Raji (cell line): ENCODE results near the gene TRAF5.

Source experiments
- POLR2A ChIP-seq: IDR thresholded peaks from 2 replicates; pipeline ENCODE4 v1.6.1; 2011; ENCODE audit warnings: low read depth, low read length, control low read depth; ENCODE audit not compliant: insufficient read depth

The TRAF5 gene

DNA sequence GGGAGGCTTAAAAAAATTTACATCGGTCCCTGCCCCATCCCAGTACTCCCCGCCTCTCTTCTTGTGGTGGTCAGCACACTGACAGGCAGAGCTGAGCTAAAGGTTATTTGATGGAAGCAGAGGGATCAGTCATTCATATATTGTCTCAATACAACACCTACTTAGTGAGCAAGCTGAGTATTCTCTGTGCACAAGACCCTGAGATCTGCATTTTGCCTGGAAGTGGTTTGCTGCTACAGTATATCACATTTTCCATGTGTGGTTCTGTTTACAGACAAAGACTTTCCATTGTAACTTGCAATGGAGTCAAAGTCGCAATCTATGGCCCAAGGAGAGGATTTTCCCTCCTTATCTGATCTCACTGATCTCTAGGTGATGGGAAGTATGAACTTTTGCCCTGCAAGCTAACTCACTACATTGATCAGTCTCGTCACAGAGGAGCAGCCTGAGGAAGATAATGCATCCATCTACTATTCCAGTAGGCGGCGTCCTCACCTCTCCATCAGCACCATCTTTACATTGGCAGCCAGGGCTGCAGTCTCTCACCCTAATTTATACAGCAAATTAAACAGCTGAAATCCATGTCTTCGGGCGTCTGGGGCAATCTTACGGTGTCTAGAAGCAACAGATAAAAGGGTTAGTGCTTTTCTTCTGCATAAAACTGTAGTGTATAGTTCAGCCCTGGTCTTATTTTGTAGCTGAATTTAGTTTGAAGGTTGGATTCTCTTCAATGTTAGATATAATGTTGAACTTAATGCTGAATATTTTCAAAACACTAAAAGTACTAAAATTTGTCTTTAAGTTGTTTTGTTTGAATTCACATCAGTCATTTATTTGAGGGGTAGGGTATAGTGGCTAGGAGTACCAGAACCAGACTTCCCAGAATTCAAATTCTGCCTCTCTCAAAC, 3.2 kb upstream of the TRAF5 start:
- TF ChIP-seq POLR2A: no peak

DNA sequence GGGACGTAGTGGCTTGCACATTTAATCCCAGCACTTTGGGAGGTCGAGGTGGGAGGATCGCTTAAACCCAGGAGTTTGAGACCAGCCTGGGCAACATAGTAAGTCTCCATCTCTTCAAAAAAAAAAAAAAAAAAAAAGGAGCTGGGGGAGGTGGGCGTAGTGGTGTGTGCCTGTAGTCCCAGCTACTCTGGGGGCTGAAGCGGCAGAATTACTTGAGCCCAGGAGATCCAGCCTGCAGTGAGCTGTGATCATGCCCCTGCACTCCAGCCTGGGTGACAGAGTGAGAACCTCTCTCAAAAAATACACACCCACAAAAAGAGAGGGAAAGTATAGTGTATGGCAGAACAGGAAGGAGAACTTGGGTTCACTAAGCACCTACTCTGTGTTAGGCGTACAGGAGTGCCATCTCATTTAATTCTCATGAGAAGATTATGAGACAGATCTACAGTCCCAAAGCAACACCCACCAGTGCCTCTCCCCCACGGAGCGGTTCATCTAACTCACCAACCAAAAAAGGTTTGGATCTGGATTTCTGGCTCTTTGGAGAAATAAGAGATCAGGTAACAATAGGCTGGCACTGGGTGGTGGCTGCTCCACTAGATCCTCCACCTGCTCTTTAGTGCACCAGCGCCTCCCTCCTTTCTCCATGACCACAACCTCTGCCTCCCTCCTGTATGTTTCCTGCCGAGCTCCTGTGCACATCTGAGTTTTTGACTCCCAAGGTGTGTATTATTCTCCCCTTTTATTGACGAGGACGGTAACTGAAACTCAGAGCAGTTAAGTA, 1.4 kb upstream of the TRAF5 start:
- TF ChIP-seq POLR2A: no peak

DNA sequence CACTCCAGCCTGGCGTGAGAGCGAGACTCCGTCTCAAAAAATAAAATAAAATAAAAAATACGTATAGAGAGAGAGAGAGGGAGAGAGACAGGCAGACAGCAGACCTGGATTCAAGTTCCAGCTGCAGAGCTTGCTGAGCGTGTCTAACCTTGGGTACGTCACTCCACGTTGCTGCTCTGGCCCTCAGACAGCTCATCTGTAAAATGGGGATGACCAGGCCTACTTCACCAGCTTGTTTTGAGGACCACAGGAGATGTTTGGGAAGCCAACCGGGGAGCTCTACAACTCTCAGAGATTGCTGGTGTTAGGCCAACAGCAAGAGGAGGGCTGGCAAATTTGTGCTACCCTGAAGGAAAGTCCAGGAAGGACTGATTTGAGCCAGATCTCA, 499 bp upstream of the TRAF5 start:
- no peak for TF ChIP-seq POLR2A

DNA sequence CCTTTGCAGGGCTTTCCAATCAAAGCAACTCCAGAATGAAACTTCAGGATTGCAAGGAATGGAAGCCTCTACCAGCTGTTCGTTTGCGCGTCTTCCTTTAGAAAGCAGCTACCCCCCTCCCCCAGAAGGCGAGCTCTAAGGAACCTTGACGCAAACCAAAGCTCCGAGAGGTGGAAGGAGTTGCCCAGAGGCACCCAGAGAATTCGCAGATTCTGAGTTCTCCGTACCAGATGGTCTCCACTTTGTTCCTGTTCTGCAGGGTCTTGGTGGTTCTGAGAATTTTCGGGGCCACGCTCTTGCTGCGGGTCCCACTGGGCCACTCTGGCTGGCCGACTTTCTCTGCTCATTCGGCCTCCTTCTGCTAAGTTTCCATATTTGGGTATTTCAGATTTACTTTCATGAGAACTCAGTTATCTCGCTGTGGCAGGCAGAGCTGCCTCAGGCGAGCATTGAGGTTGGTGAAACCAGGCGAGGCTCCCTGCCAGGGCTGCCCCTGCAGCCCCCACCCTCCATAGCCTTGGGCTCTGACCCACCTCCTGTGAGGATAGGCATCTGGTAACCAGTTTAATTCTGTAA, 801 bp downstream of the TRAF5 start:
- peak; percentile 25; the same call in 1 of the 2 replicates for TF ChIP-seq POLR2A

DNA sequence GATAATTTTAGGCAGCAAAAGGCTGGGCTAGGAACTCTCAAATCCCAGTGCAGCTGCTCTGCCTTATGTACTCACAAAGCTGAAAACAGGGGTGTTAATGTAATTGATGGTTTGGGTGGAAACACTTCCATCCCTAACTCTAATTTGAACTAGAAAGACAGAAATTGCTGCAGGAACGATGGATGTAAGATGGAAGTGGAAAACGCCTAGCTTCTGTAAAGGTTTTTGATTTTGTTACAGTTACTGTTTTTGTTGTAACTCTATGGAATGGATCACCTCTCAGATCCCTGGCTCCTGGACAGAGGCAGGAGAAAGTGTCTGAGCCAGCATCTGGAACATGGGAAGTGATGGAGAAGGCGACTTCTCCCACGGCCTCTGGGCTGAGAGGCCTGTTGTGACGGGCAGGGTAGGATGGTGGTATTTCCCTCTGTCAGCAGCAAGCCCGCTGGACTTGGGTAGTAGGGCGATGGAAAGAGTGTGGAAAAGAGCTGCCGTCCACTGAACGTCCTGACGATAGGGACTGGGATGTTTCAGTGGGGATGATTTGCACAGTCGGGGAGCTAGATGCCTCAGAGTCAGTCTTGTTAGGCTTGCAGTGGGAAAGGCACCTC, 1.6 kb downstream of the TRAF5 start:
- TF ChIP-seq POLR2A: no peak

DNA sequence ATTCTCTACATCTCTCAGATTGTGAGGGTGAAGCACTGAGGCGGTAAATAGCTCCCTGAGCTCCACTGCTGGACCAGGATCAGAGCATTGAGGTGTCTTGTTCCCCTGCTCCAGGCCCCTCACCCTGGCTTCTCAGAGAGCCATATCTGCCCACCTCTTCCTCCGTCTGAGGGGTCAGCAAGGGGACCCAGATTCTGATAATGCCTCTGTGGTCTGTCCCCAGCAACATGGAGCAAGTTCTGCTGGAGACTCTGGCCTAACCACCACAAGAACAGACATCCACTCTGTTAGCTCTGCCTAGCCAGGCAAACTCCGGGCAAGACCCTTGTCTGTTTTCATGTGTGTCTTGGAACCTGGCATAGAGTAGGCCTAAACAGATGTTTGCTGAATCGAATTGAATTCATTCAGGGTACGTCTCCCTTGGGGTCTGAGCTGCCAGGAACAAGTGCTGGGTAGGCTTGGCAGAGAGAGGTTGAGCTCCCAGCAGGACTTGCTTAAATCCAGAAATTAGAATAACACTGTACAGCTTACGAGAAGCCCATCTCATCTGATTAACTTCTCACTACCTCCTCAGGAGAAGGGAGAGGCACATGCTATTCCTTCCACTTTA, 2.3 kb downstream of the TRAF5 start:
- no peak for TF ChIP-seq POLR2A

DNA sequence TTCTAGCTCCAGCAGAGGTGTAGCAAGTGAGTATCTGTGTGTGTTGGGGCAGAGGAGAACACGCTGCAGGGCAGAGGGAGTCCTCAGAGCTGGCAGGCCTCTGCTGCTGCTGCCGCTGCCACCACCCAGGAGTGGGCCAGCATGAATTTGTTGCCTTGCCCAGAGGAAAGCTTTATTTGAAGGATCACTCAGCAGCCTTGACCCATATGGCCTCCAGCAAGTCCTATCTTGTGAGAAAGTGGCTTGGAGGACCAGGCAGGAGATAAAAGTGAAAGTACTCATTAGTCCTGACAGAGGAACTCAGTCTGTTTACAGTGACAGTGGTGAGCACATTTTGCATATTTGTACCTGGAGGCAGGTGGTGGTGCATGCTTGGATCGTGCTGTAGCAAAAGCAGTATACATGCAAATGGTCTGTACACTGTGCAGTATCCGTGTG, 3.1 kb downstream of the TRAF5 start:
- TF ChIP-seq POLR2A: peak; percentile 57

DNA sequence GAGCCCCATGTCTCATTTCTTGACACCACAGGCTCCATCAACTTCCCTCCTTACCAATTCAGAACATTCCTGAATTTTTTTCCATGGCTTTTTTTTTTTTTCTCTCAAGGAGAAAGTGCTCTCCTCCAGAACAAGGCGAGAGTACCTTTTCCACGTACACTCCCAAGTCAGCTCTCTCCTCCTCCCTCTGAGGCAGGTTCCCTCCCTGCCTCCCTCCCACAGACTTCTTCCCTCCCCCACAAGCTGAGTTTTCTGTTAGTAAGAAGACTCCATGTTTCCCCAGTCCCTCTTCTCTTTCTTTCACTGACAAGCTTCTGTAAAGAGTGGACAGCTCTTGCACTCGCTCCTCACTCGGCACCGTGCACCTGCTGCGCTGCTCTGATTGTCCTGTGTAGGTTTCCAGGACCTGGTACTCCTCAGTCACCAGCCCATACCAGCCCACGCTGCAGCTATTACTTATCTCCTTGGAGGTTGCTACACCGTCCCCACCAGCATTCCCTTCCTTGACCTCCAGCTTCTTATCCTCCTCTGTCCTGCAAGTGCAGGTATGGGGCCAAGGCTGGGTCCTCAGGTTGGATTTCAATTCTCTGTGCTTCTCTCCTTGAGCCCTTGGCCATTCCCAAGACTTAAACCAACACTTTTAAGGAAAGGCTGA, 3.8 kb downstream of the TRAF5 start:
- TF ChIP-seq POLR2A: no peak

DNA sequence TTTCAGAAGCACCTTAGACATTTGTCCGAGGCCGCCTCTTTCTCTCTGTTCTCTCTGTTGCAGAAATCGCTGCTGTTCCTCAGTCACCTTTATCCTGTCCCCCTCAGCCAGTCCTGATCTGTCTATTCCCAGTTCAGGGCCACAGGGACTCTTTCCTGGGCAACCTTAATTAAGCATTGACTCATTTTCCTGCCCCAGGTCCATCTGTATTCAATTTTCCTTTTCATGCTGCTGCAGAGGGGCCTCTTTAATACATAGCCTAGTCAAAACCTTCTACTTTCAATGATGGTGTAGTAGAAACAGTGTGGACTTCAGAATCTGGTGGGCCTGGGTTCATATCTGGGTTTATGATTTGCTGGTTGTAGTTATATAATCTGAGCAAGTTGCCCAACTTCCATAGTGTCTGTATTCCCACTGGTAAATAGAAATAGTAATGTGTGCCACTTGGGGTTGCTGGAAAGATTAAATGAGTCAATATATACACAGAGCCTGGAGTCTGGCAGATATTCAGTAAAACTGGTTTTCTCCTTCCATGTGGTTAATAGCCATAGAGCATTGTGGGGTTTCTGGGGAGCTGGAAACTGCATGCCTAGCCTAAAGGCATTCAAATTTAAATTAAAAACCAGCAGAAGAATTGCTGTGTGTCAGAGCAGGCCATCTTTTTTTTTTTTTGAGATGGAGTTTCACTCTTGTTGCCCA, 4.5 kb downstream of the TRAF5 start:
- no peak for TF ChIP-seq POLR2A

DNA sequence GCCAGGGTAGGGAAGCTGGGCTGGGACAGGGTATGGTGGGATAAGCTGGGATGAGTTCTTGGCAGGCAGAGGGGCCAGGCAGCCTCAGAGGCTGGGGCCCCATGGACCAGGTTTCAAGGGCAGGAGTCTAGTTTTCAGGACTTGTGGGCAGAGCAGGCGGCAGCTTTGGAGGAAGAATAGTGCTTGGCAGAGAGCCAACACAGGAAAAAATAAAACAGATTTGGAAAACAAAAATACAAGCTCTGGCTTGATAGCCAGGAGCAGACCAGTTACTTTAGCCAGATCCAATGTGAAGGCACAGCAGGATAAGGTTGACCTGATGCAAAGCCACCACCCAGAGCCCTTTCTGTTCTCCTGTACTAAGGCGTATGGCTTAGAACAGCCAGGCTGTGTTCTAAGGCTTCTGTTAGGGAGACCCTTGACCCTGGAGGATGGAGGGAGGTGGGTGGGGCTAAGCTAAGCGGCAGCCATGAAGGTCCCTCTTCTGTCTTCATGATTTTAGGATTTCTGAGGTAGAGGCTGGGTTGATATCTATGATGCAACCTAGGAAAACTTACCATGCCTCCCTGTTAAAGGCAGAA, 5.5 kb downstream of the TRAF5 start:
- TF ChIP-seq POLR2A: no peak

DNA sequence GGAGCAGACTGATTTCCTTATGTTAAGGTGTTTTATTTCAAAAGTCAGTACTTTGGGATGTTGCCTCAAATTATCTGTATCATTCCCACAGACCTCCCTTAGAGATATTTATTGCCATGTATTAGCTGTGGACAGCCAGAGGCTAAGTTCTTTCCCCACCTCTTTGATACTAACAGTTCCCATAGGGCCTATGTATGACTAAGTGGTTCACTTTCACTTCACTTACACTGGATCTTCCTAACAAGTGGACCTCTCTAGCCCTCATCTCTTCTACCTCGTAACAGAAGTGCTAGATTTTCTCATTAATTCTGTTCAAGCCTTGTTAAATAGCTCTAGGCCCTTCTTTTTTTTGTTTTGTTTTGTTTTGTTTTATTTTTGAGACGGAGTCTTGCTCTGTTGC, 6.2 kb downstream of the TRAF5 start:
- TF ChIP-seq POLR2A: no peak

DNA sequence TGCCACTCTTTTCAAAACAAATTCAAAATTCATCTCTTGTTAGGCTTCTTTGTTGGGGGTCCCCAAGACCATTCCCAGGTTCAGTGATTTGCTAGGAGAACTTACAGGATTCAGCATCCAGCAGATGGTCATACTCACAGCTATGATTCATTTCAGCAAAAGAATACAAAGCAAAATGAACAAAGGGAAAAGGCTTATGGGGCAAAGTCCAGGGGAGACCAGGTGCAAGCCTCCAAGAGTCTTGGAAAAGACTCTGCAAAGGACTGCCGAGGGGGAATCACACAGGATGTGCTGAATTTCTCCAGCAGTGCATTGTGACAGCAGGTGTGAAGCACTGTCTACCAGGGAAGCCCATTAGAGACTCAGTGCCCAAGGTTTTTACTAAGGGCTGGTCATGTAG, 7.3 kb downstream of the TRAF5 start:
- no peak for TF ChIP-seq POLR2A

DNA sequence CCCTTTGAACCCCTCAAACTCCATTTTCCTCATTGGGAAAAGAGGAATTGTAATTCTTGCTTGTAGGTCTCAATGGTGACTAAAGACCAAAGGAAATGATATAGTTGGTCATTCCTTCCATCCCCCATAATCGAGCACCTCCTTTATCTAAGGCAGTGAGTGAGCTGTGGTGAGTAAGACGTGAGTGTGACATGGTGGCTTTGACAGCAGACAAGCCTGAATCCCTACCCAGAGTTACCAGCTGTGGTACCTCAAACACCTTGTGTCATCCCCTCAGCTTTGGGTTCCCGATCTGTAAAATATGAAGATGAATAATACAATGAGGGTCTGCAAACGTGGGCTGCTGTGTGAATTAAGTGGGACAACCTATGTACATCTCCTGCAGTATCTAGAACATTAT, 8.4 kb downstream of the TRAF5 start:
- no peak for TF ChIP-seq POLR2A
